K562 (cell line): ENCODE data around the gene CORO2A. TPM values are rescaled to one million over a fixed set of nuclear protein-coding genes. Genes with fewer than 3 reads are reported as not detected.

ENCODE experiments used
- ASH1L ChIP-seq: fragments of 450-650 bp; IDR thresholded peaks from 2 replicates; pipeline ENCODE4 v1.6.1; 2018; ENCODE audit warnings: borderline replicate concordance, mild to moderate bottlenecking, low read depth; ENCODE audit not compliant: partially characterized antibody
- BDP1 ChIP-seq: IDR thresholded peaks from 3 replicates; pipeline ENCODE4 v1.6.1; 2011; ENCODE audit not compliant: insufficient read length, insufficient read depth
- CBX3 ChIP-seq, 2 experiments: IDR thresholded peaks; 1 replicate in 1 of 2; 2 replicates in 1 of 2; pipeline ENCODE4 v1.6.1; 2012; ENCODE audit warnings: inconsistent platforms in 2 of 2, low read length in 2 of 2, borderline replicate concordance in 1 of 2, control low read depth in 1 of 2
- DDX20 ChIP-seq: fragments of 450-650 bp; IDR thresholded peaks from 2 replicates; pipeline ENCODE4 v1.6.1; 2016; ENCODE audit warnings: missing genetic modification characterization, low read depth, mild to moderate bottlenecking, missing compliant biosample characterization, moderate library complexity
- E2F4 ChIP-seq: sonication (generic); formaldehyde crosslinking; IDR thresholded peaks from 2 replicates; pipeline ENCODE4 v1.8.0; 2022; ENCODE audit warnings: mild to moderate bottlenecking, low read depth, missing genetic modification reagents
- GABPB1 ChIP-seq: sonication (generic); formaldehyde crosslinking; IDR thresholded peaks from 2 replicates; pipeline ENCODE4 v1.8.0; 2022; ENCODE audit warnings: mild to moderate bottlenecking, missing genetic modification reagents
- GTF2A2 ChIP-seq: IDR thresholded peaks from 2 replicates; pipeline ENCODE4 v1.6.1; 2016; ENCODE audit warnings: mild to moderate bottlenecking, missing genetic modification characterization, missing compliant biosample characterization
- HDGF ChIP-seq: fragments of 450-650 bp; IDR thresholded peaks from 2 replicates; pipeline ENCODE4 v1.6.1; 2016
- MAFF ChIP-seq: IDR thresholded peaks from 2 replicates; pipeline ENCODE4 v1.6.1; 2012; ENCODE audit warnings: low read length, improper control_type of control experiment
- MEF2A ChIP-seq: IDR thresholded peaks from 2 replicates; pipeline ENCODE4 v1.6.1; 2011; ENCODE audit warnings: low read depth, mild to moderate bottlenecking, low read length, moderate library complexity; ENCODE audit not compliant: control insufficient read depth
- NFRKB ChIP-seq: fragments of 450-650 bp; IDR thresholded peaks from 2 replicates; pipeline ENCODE4 v1.6.1; 2016; ENCODE audit warnings: low read depth
- NR3C1 ChIP-seq: sonication (generic); formaldehyde crosslinking; IDR thresholded peaks from 2 replicates; pipeline ENCODE4 v1.8.1; 2022; ENCODE audit warnings: missing genetic modification reagents
- OTX1 ChIP-seq: fragments of 450-650 bp; formaldehyde crosslinking; IDR thresholded peaks from 2 replicates; pipeline ENCODE4 v1.4.0; 2022; ENCODE audit warnings: mild to moderate bottlenecking
- RAD51 ChIP-seq: fragments of 450-650 bp; IDR thresholded peaks from 2 replicates; pipeline ENCODE4 v1.7.1; 2016; ENCODE audit warnings: low read depth, mild to moderate bottlenecking, borderline replicate concordance
- RNF219 ChIP-seq: fragments of 250-450 bp; sonication (Bioruptor Pico); IDR thresholded peaks from 2 replicates; pipeline ENCODE4 v1.5.0; 2022; ENCODE audit warnings: mild to moderate bottlenecking
- VEZF1 ChIP-seq: fragments of 200-800 bp; sonication (Bioruptor generic); IDR thresholded peaks from 2 replicates; pipeline ENCODE4 v1.6.1; 2017; ENCODE audit warnings: missing genetic modification characterization, missing compliant biosample characterization
- ZFX ChIP-seq: sonication (generic); formaldehyde crosslinking; IDR thresholded peaks from 2 replicates; pipeline ENCODE4 v1.8.0; 2022; ENCODE audit warnings: mild to moderate bottlenecking, missing genetic modification reagents, moderate library complexity
- polyA plus RNA-seq, 8 experiments: library from polyadenylated mRNA; depleted of rRNA in 4 of 8; stranded (reverse) in 5 of 8; unstranded in 3 of 8; fragments of >200 nt; fragmentation: Nextera tagmentation in 2 of 8; fragmentation: Illumina TruSeq in 1 of 8; extraction: Ambion mirVana in 2 of 8; extraction: Trizol in 1 of 8; gene quantifications; 2 replicates each; pipeline versions ENCODE4 v1.2.1 to v1.2.3, GENCODE V29; 2011 to 2014; ENCODE audit warnings: inconsistent platforms in 1 of 8, missing spikeins in 1 of 8
- total RNA-seq, 7 experiments: library from RNA; depleted of rRNA in 6 of 7; stranded (reverse); fragments of >200 nt in 6 of 7; fragmentation: Illumina TruSeq in 2 of 7; extraction: Trizol in 2 of 7; gene quantifications; 2 replicates each; pipeline versions ENCODE4 v1.2.1 to v1.2.3, GENCODE V29; 2011 to 2021; ENCODE audit warnings: low replicate concordance in 1 of 7
- TF ChIP-seq, protein P1 (sequence below): fragments of 450-650 bp; IDR thresholded peaks from 2 replicates; pipeline ENCODE4 v1.6.1; 2017; ENCODE audit warnings: antibody characterized with exemption, mild to moderate bottlenecking
- TF ChIP-seq, protein P2 (sequence below): fragments of 200-800 bp; sonication (Bioruptor generic); IDR thresholded peaks from 2 replicates; pipeline ENCODE4 v1.6.1; 2017; ENCODE audit warnings: missing genetic modification characterization, missing compliant biosample characterization

Gene CORO2A
- total and polyA plus RNA-seq, 9 of the 15 experiments (the other 6 are each of a cell fraction or from before 2014, with no cell fraction given), result 9.5 to 26.6 (median 18.0) TPM

DNA sequence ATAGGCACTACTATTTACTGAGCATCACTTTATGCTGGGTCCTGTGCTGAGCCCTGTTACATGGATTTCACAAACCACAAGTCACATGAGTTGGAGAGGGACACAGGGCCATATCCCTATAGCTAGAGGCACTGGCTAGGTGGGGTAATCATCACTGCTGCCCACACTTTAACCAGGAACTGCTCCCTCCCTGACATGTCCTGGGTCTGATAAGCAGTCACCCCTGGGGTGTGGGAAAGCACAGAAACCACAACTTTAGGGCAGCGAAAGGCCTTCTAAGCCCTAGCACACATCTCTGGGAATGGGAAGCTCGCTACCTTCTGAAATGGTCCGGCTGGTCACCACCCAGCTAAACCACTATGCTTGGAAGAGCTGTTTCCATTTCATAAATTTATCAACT, 48.0 kb upstream of the CORO2A start (continued):
- TF ChIP-seq, protein P1, sequence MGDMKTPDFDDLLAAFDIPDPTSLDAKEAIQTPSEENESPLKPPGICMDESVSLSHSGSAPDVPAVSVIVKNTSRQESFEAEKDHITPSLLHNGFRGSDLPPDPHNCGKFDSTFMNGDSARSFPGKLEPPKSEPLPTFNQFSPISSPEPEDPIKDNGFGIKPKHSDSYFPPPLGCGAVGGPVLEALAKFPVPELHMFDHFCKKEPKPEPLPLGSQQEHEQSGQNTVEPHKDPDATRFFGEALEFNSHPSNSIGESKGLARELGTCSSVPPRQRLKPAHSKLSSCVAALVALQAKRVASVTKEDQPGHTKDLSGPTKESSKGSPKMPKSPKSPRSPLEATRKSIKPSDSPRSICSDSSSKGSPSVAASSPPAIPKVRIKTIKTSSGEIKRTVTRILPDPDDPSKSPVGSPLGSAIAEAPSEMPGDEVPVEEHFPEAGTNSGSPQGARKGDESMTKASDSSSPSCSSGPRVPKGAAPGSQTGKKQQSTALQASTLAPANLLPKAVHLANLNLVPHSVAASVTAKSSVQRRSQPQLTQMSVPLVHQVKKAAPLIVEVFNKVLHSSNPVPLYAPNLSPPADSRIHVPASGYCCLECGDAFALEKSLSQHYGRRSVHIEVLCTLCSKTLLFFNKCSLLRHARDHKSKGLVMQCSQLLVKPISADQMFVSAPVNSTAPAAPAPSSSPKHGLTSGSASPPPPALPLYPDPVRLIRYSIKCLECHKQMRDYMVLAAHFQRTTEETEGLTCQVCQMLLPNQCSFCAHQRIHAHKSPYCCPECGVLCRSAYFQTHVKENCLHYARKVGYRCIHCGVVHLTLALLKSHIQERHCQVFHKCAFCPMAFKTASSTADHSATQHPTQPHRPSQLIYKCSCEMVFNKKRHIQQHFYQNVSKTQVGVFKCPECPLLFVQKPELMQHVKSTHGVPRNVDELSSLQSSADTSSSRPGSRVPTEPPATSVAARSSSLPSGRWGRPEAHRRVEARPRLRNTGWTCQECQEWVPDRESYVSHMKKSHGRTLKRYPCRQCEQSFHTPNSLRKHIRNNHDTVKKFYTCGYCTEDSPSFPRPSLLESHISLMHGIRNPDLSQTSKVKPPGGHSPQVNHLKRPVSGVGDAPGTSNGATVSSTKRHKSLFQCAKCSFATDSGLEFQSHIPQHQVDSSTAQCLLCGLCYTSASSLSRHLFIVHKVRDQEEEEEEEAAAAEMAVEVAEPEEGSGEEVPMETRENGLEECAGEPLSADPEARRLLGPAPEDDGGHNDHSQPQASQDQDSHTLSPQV, result peak; percentile 72
- TF ChIP-seq MEF2A (no peak), RNF219 (CRISPR knock-in tag) (no peak), GTF2A2 (no peak), VEZF1 (CRISPR knock-in tag) (peak; percentile 68), CBX3 (IDR thresholded peaks at IDR 0.05; ENCODE audit: borderline replicate concordance in 1 of 2, low read length in 2 of 2) (no peak), MAFF (no peak), RAD51 (0 out of 2 replicates have a peak, but pooled peaks have one; percentile 24), HDGF (no peak), GABPB1 (no peak), ASH1L (no peak), OTX1 (no peak), DDX20 (no peak), NFRKB (no peak), ZFX (CRISPR knock-in tag) (peak; percentile 65), E2F4 (CRISPR knock-in tag) (no peak), NR3C1 (CRISPR knock-in tag) (no peak), BDP1 (no peak)
- TF ChIP-seq, protein P2, sequence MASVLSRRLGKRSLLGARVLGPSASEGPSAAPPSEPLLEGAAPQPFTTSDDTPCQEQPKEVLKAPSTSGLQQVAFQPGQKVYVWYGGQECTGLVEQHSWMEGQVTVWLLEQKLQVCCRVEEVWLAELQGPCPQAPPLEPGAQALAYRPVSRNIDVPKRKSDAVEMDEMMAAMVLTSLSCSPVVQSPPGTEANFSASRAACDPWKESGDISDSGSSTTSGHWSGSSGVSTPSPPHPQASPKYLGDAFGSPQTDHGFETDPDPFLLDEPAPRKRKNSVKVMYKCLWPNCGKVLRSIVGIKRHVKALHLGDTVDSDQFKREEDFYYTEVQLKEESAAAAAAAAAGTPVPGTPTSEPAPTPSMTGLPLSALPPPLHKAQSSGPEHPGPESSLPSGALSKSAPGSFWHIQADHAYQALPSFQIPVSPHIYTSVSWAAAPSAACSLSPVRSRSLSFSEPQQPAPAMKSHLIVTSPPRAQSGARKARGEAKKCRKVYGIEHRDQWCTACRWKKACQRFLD, result no peak
